Measurements from ENCODE around the gene MDM4. TPM values are rescaled to one million over a fixed set of nuclear protein-coding genes. Genes with fewer than 3 reads are reported as not detected.

MDM4 gene
- total RNA-seq, 4 donors from 2014 or later: 72.3 to 177 (median 102) TPM

- TF ChIP-seq, protein P1, sequence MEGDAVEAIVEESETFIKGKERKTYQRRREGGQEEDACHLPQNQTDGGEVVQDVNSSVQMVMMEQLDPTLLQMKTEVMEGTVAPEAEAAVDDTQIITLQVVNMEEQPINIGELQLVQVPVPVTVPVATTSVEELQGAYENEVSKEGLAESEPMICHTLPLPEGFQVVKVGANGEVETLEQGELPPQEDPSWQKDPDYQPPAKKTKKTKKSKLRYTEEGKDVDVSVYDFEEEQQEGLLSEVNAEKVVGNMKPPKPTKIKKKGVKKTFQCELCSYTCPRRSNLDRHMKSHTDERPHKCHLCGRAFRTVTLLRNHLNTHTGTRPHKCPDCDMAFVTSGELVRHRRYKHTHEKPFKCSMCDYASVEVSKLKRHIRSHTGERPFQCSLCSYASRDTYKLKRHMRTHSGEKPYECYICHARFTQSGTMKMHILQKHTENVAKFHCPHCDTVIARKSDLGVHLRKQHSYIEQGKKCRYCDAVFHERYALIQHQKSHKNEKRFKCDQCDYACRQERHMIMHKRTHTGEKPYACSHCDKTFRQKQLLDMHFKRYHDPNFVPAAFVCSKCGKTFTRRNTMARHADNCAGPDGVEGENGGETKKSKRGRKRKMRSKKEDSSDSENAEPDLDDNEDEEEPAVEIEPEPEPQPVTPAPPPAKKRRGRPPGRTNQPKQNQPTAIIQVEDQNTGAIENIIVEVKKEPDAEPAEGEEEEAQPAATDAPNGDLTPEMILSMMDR (IDR thresholded peaks at IDR 0.05): no peak
- no peak for TF ChIP-seq POLR2A (IDR thresholded peaks at IDR 0.05)
- Histone ChIP-seq H3K4me1 (peaks cover 28 to 30% of the 10 kb centered on the region in 2 donors), H3K27ac (peak overlapping the region; percentile 93 to 97 (median 97)), H3K9me3 (no peaks in the 10 kb centered on the region), H3K27me3 (no peaks in the 10 kb centered on the region), H3K36me3 (no peaks in the 10 kb centered on the region), H3K4me3 (replicated peaks in 1 of 3) (peak overlapping the region; percentile 38 to 70 (median 53))
- intact Hi-C loops (cut with DNase I): no loop called here
- DNase-seq: peak; percentile 68
- 7 to 9% methylated on average over 15 of the region's 15 CpGs for WGBS, 2 donors
These were observed 22.8 kb upstream of the MDM4 start for GRCh38 chr1:204493145-204493983.

- intact Hi-C loops (cut with DNase I): no loop called here
- DNase-seq: peak; percentile 91 to 93
- no peaks in the 10 kb centered on the region for H3K36me3 ChIP-seq
- H3K4me3 ChIP-seq (replicated peaks in 1 of 3): peak overlapping the region; percentile 38 to 70 (median 53)
- peak overlapping the region; percentile 93 to 97 (median 97) for H3K27ac ChIP-seq
- H3K27me3 ChIP-seq: no peaks in the 10 kb centered on the region
- peaks cover 28 to 30% of the 10 kb centered on the region in 2 donors for H3K4me1 ChIP-seq
- peak in 1 of 2 donors; percentile 18 for TF ChIP-seq POLR2A (IDR thresholded peaks at IDR 0.05)
- TF ChIP-seq, protein P1 (IDR thresholded peaks at IDR 0.05): no peak
- WGBS, 2 donors: 0% methylated on average over 6 to 9 of the region's 14 CpGs
- no peaks in the 10 kb centered on the region for H3K9me3 ChIP-seq
These were observed 22.3 kb upstream of the MDM4 start for GRCh38 chr1:204493984-204494280.

GRCh38 chr1:204494281-204495077, 21.7 kb upstream of the MDM4 start, which contains the start of gene PIK3C2B:
PIK3C2B (minus strand) TSS chr1:204494805; CDS start chr1:204469802, 25,003 bp downstream.
- peak within 1 kb of the TSS; percentile 93 to 97 (median 97) for H3K27ac ChIP-seq
- TF ChIP-seq, protein P1 (IDR thresholded peaks at IDR 0.05): peak in 5 of 6 experiments; percentile 19 to 66 (median 61)
- peak; percentile 11 to 90 for TF ChIP-seq POLR2A (IDR thresholded peaks at IDR 0.05)
- no peaks in the 10 kb centered on the region for H3K9me3 ChIP-seq
- 0 to 1% methylated on average over 20 to 34 of the region's 69 CpGs for WGBS, 2 donors
- peak within 1 kb of the TSS; percentile 43 to 70 (median 53) for H3K4me3 ChIP-seq (replicated peaks in 1 of 3)
- peaks cover 28 to 30% of the 10 kb centered on the region in 2 donors for H3K4me1 ChIP-seq
- DNase-seq: peak; percentile 88 to 89
- no peaks in the 10 kb centered on the region for H3K27me3 ChIP-seq
- H3K36me3 ChIP-seq: no peaks in the 10 kb centered on the region
- intact Hi-C loops (cut with DNase I): loop anchor here (5.0 kb wide), 1 partner anchor 32 kb away; no protein-coding TSS in a partner anchor

DNA sequence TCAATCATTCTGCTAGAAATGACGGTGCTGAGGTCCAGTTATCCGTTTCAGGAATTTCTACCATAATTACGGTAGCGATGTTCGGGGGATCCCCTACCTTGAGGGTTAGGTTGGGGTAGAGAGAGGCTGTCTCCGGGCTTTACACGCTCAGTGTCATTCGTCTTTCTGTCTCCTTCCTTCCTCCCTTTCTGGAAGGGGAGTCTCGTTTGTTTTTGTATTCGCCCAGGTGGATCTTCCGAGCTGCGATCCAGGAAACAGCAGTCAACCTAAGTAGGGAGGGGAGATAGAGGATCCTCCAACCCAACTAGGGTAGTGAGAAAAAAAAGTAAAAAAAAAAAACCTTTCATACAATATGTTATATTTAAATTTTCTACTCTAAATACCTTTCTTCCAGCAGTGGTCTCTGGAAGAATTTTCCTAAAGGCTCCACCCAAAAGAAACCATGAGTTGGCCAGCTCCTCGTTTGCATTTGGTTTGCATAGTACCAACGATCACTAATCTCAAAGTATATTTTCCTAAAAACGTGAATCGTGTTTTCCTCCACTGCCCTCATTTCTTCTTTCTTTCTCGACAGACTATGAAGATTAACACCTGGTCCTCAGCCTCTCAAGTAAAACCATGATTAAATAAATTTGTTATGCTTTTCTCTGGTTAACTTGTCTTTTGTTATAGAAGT, 21.0 kb upstream of the MDM4 start:
- Histone ChIP-seq H3K4me1 (peaks cover 28 to 30% of the 10 kb centered on the region in 2 donors), H3K36me3 (no peaks in the 10 kb centered on the region), H3K27ac (peak overlapping the region; percentile 93 to 97 (median 97)), H3K27me3 (no peaks in the 10 kb centered on the region), H3K4me3 (replicated peaks in 1 of 3) (peak overlapping the region; percentile 43 to 70 (median 53)), H3K9me3 (no peaks in the 10 kb centered on the region)
- TF ChIP-seq POLR2A (IDR thresholded peaks at IDR 0.05): no peak
- TF ChIP-seq, protein P1 (IDR thresholded peaks at IDR 0.05): no peak
- intact Hi-C loops (cut with DNase I): loop anchor here (5.0 kb wide), 1 partner anchor 33 kb away; no protein-coding TSS in a partner anchor
- no peak for DNase-seq
- 7% methylated on average over 17 of the region's 17 CpGs for WGBS, 2 donors
